ENCODE measurements around the gene C16orf78. TPM values are rescaled to one million over a fixed set of nuclear protein-coding genes. Genes with fewer than 3 reads are reported as not detected.

C16orf78 gene
- total RNA-seq, 2 donors from 2014 or later: not detected

GRCh38 chr16:49337814-49338350 lies 35.7 kb upstream of the C16orf78 start:
- no peak overlapping the region for H3K27ac Mint-ChIP-seq
- H3K4me3 Mint-ChIP-seq: no peak overlapping the region
- TF ChIP-seq CTCF (conservative IDR thresholded peaks at IDR 0.05): peak; percentile 20
- H3K9ac ChIP-seq (ENCODE audit: extremely low read depth, low read length, poor library complexity, severe bottlenecking): no peak overlapping the region
- H3K9me3 Mint-ChIP-seq: no peaks in the 10 kb centered on the region
- no peaks in the 10 kb centered on the region for H3K4me1 ChIP-seq (ENCODE audit: control insufficient read depth, insufficient read depth, low read length)
- no peaks in the 10 kb centered on the region for H3K36me3 ChIP-seq (ENCODE audit: control insufficient read depth, insufficient read depth, low read length)
- no peak overlapping the region for H3K27ac ChIP-seq (ENCODE audit: low read depth, low read length)
- no peaks in the 10 kb centered on the region for H3K9me3 ChIP-seq (ENCODE audit: control insufficient read depth, low read length)
- peaks cover 2% of the 10 kb centered on the region for H3K27me3 Mint-ChIP-seq (ENCODE audit: insufficient read depth)
- H3K4me1 Mint-ChIP-seq: no peaks in the 10 kb centered on the region
- no peak overlapping the region for H3K4me3 ChIP-seq (ENCODE audit: low read length)
- WGBS, 2 experiments (ENCODE audit: insufficient coverage in 1 of 2, insufficient read length in 1 of 2): 69 to 90% methylated on average over 2 to 6 of the region's 6 CpGs
- no peaks in the 10 kb centered on the region for H3K27me3 ChIP-seq (ENCODE audit: control insufficient read depth, insufficient read depth, low read length, poor library complexity, severe bottlenecking)
- H3K36me3 Mint-ChIP-seq (ENCODE audit: low read depth): no peaks in the 10 kb centered on the region
- no peak for DNase-seq

GRCh38 chr16:49338611-49339265 lies 34.9 kb upstream of the C16orf78 start:
- Mint-ChIP-seq H3K4me1 (no peaks in the 10 kb centered on the region), H3K27me3 (ENCODE audit: insufficient read depth) (peaks cover 2% of the 10 kb centered on the region), H3K9me3 (no peaks in the 10 kb centered on the region), H3K27ac (no peak overlapping the region), H3K4me3 (no peak overlapping the region), H3K36me3 (ENCODE audit: low read depth) (no peaks in the 10 kb centered on the region)
- H3K9me3 ChIP-seq (ENCODE audit: control insufficient read depth, low read length): no peaks in the 10 kb centered on the region
- no peaks in the 10 kb centered on the region for H3K36me3 ChIP-seq (ENCODE audit: control insufficient read depth, insufficient read depth, low read length)
- no peaks in the 10 kb centered on the region for H3K4me1 ChIP-seq (ENCODE audit: control insufficient read depth, insufficient read depth, low read length)
- WGBS, 2 experiments (ENCODE audit: insufficient coverage in 1 of 2, insufficient read length in 1 of 2): 85 to 88% methylated on average over 5 to 10 of the region's 10 CpGs
- TF ChIP-seq CTCF (conservative IDR thresholded peaks at IDR 0.05): no peak
- H3K9ac ChIP-seq (ENCODE audit: extremely low read depth, low read length, poor library complexity, severe bottlenecking): no peak overlapping the region
- DNase-seq: no peak
- no peak overlapping the region for H3K27ac ChIP-seq (ENCODE audit: low read depth, low read length)
- H3K4me3 ChIP-seq (ENCODE audit: low read length): no peak overlapping the region
- H3K27me3 ChIP-seq (ENCODE audit: control insufficient read depth, insufficient read depth, low read length, poor library complexity, severe bottlenecking): no peaks in the 10 kb centered on the region

- H3K4me1 Mint-ChIP-seq: no peaks in the 10 kb centered on the region
- no peak overlapping the region for H3K4me3 ChIP-seq (ENCODE audit: low read length)
- no peaks in the 10 kb centered on the region for H3K36me3 ChIP-seq (ENCODE audit: control insufficient read depth, insufficient read depth, low read length)
- peaks cover 12% of the 10 kb centered on the region for H3K27me3 ChIP-seq (ENCODE audit: control insufficient read depth, insufficient read depth, low read length, poor library complexity, severe bottlenecking)
- H3K27me3 Mint-ChIP-seq (ENCODE audit: insufficient read depth): peaks cover 6% of the 10 kb centered on the region
- H3K4me1 ChIP-seq (ENCODE audit: control insufficient read depth, insufficient read depth, low read length): no peaks in the 10 kb centered on the region
- WGBS, 2 experiments (ENCODE audit: insufficient coverage in 1 of 2, insufficient read length in 1 of 2): 85 to 94% methylated on average over 9 of the region's 9 CpGs
- no peak overlapping the region for H3K27ac ChIP-seq (ENCODE audit: low read depth, low read length)
- H3K27ac Mint-ChIP-seq: no peak overlapping the region
- no peaks in the 10 kb centered on the region for H3K9me3 Mint-ChIP-seq
- no peak overlapping the region for H3K9ac ChIP-seq (ENCODE audit: extremely low read depth, low read length, poor library complexity, severe bottlenecking)
- TF ChIP-seq CTCF (conservative IDR thresholded peaks at IDR 0.05): no peak
- no peaks in the 10 kb centered on the region for H3K9me3 ChIP-seq (ENCODE audit: control insufficient read depth, low read length)
- H3K36me3 Mint-ChIP-seq (ENCODE audit: low read depth): no peaks in the 10 kb centered on the region
- DNase-seq: no peak
- H3K4me3 Mint-ChIP-seq: no peak overlapping the region
Measured at GRCh38 chr16:49340466-49340865, 33.1 kb upstream of the C16orf78 start.
